K562 (cell line): ENCODE measurements around the gene CERS6. TPM values are rescaled to one million over a fixed set of nuclear protein-coding genes. Genes with fewer than 3 reads are reported as not detected.

ENCODE experiments used
- ARID1B ChIP-seq: fragments of 450-650 bp; IDR thresholded peaks from 2 replicates; pipeline ENCODE4 v1.6.1; 2016; ENCODE audit warnings: antibody characterized with exemption, mild to moderate bottlenecking, inconsistent platforms
- ARID4B ChIP-seq: sonication (generic); formaldehyde crosslinking; IDR thresholded peaks from 2 replicates; pipeline ENCODE4 v1.8.0; 2022; ENCODE audit warnings: mild to moderate bottlenecking, missing genetic modification reagents
- BDP1 ChIP-seq: IDR thresholded peaks from 3 replicates; pipeline ENCODE4 v1.6.1; 2011; ENCODE audit not compliant: insufficient read length, insufficient read depth
- DDX20 ChIP-seq: fragments of 450-650 bp; IDR thresholded peaks from 2 replicates; pipeline ENCODE4 v1.6.1; 2016; ENCODE audit warnings: missing genetic modification characterization, low read depth, mild to moderate bottlenecking, missing compliant biosample characterization, moderate library complexity
- ESRRA ChIP-seq: fragments of 450-650 bp; IDR thresholded peaks from 2 replicates; pipeline ENCODE4 v1.6.1; 2014; ENCODE audit warnings: low read depth, mild to moderate bottlenecking, moderate library complexity, borderline replicate concordance
- GTF2F1 ChIP-seq: IDR thresholded peaks from 2 replicates; pipeline ENCODE4 v1.6.1; 2011; ENCODE audit warnings: low read depth, low read length, improper control_type of control experiment
- HCFC1 ChIP-seq: IDR thresholded peaks from 2 replicates; pipeline ENCODE4 v1.6.1; 2012; ENCODE audit warnings: low read depth, low read length, improper control_type of control experiment
- KDM5B ChIP-seq: fragments of 200-600 bp; sonication (generic); IDR thresholded peaks from 2 replicates; pipeline ENCODE4 v1.6.1; 2012; ENCODE audit warnings: low read depth, mild to moderate bottlenecking, moderate library complexity, low read length, control low read depth, inconsistent platforms; ENCODE audit not compliant: insufficient replicate concordance
- NFIX ChIP-seq: fragments of 250-450 bp; sonication (Bioruptor Pico); IDR thresholded peaks from 2 replicates; pipeline ENCODE4 v1.4.0; 2020; ENCODE audit warnings: low read depth, mild to moderate bottlenecking, moderate library complexity
- POLR2AphosphoS5 ChIP-seq: IDR thresholded peaks from 2 replicates; pipeline ENCODE4 v1.6.1; 2011; ENCODE audit warnings: mild to moderate bottlenecking, low read depth, low read length, moderate library complexity; ENCODE audit not compliant: control insufficient read depth, insufficient read depth
- USF2 ChIP-seq: sonication (generic); formaldehyde crosslinking; IDR thresholded peaks from 2 replicates; pipeline ENCODE4 v1.5.0; 2020; ENCODE audit warnings: missing genetic modification reagents
- ZBTB33 ChIP-seq: sonication (generic); formaldehyde crosslinking; IDR thresholded peaks from 2 replicates; pipeline ENCODE4 v1.8.1; 2023; ENCODE audit warnings: mild to moderate bottlenecking, missing genetic modification reagents
- ZKSCAN3 ChIP-seq: fragments of 250-450 bp; sonication (Bioruptor Pico); IDR thresholded peaks from 2 replicates; pipeline ENCODE4 v1.4.0; 2020
- ZNF507 ChIP-seq: conservative IDR thresholded peaks from 2 replicates; pipeline ENCODE4 v1.6.1; 2017; ENCODE audit warnings: missing genetic modification characterization, missing compliant biosample characterization
- ZNF589 ChIP-seq: fragments of 200-800 bp; sonication (Bioruptor generic); IDR thresholded peaks from 2 replicates; pipeline ENCODE4 v1.6.1; 2016; ENCODE audit warnings: low read depth, missing genetic modification characterization, missing compliant biosample characterization
- ZNF655 ChIP-seq: fragments of 250-450 bp; sonication (Bioruptor Pico); IDR thresholded peaks from 2 replicates; pipeline ENCODE4 v1.5.0; 2021
- polyA plus RNA-seq, 8 experiments: library from polyadenylated mRNA; depleted of rRNA in 4 of 8; stranded (reverse) in 5 of 8; unstranded in 3 of 8; fragments of >200 nt; fragmentation: Nextera tagmentation in 2 of 8; fragmentation: Illumina TruSeq in 1 of 8; extraction: Ambion mirVana in 2 of 8; extraction: Trizol in 1 of 8; gene quantifications; 2 replicates each; pipeline versions ENCODE4 v1.2.1 to v1.2.3, GENCODE V29; 2011 to 2014; ENCODE audit warnings: inconsistent platforms in 1 of 8, missing spikeins in 1 of 8
- total RNA-seq, 7 experiments: library from RNA; depleted of rRNA in 6 of 7; stranded (reverse); fragments of >200 nt in 6 of 7; fragmentation: Illumina TruSeq in 2 of 7; extraction: Trizol in 2 of 7; gene quantifications; 2 replicates each; pipeline versions ENCODE4 v1.2.1 to v1.2.3, GENCODE V29; 2011 to 2021; ENCODE audit warnings: low replicate concordance in 1 of 7

CERS6 gene
- total and polyA plus RNA-seq, 9 of the 15 experiments (the other 6 are each of a cell fraction or from before 2014, with no cell fraction given), result 1.6 to 13.6 (median 11.4) TPM

- TF ChIP-seq ESRRA (0 out of 2 replicates have a peak, but pooled peaks have one; percentile 24), ZNF507 (no peak), ZNF589 (CRISPR knock-in tag) (no peak), ZNF655 (CRISPR knock-in tag) (no peak), POLR2AphosphoS5 (peak; percentile 63), NFIX (CRISPR knock-in tag) (no peak), USF2 (CRISPR knock-in tag) (no peak), KDM5B (peak; percentile 76), ARID4B (CRISPR knock-in tag) (no peak), ARID1B (peak; percentile 41), ZKSCAN3 (CRISPR knock-in tag) (no peak), ZBTB33 (0 out of 2 replicates have a peak, but pooled peaks have one; percentile 36), BDP1 (no peak), GTF2F1 (no peak), DDX20 (tag) (no peak), HCFC1 (no peak)
Measured at GRCh38 chr2:168801961-168802858, 346.1 kb downstream of the CERS6 start, which contains the start of gene NOSTRIN (continued).
